GM12801 (cell line): ENCODE data around the gene RIPOR3.

Experiments
- CTCF ChIP-seq: IDR thresholded peaks from one replicate; pipeline ENCODE4 v1.5.1; 2011; ENCODE audit warnings: control low read depth; ENCODE audit not compliant: insufficient read length; ENCODE audit errors: extremely low read depth

RIPOR3 gene

GRCh38 chr20:50547964-50548363, 143.4 kb downstream of the RIPOR3 start:
- TF ChIP-seq CTCF = no peak

GRCh38 chr20:50546729-50547314, 144.5 kb downstream of the RIPOR3 start:
- no peak for TF ChIP-seq CTCF

- TF ChIP-seq CTCF = no peak
Measured at GRCh38 chr20:50545126-50545525, 146.2 kb downstream of the RIPOR3 start.

- no peak for TF ChIP-seq CTCF
Measured at GRCh38 chr20:50543326-50543725, 148.0 kb downstream of the RIPOR3 start.

- TF ChIP-seq CTCF = no peak
Measured at GRCh38 chr20:50541606-50542041, 149.7 kb downstream of the RIPOR3 start.

GRCh38 chr20:50540620-50541605, 150.4 kb downstream of the RIPOR3 start:
- TF ChIP-seq CTCF = no peak

GRCh38 chr20:50538276-50538675, 153.1 kb downstream of the RIPOR3 start:
- TF ChIP-seq CTCF = no peak
